Measurements from ENCODE around the gene PDZRN3. TPM values are rescaled to one million over a fixed set of nuclear protein-coding genes. Genes with fewer than 3 reads are reported as not detected.

Gene PDZRN3
- total and polyA plus RNA-seq, 2 donors (not counting 3 experiments of a cell fraction or from before 2014, with no cell fraction given): not detected

DNA sequence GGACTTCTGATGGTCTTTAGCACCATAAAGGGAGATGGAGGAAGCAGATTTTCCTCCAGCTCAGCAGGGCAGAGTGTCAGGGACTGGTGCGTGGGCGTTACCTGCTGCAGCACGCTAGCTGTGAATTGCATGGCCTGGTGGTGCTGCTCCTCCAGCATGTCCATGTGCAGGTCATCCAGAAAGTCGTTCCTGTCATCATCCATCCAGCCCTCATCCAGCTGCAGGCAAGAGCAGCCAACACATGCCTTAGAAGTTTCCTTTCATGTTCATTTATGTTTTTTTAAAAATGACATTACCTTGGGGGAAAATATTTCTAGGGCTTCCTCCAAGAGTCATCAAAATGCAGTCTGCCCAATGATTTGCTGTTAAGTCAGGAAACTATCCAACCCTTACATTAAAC is 239.2 kb downstream of the PDZRN3 start:
- Histone ChIP-seq H3K4me2 (ENCODE audit: insufficient read depth, low read length) (no peak overlapping the region), H3K27me3 (ENCODE audit: control insufficient read depth in 2 of 2, insufficient read depth in 2 of 2, low read length in 2 of 2) (no peaks in the 10 kb centered on the region), H4K20me1 (replicated peaks; ENCODE audit: control insufficient read depth, extremely low read depth, insufficient read depth, low read length) (no peaks in the 10 kb centered on the region), H3K36me3 (ENCODE audit: control insufficient read depth in 2 of 2, extremely low read depth in 1 of 2, insufficient read depth in 2 of 2, low read length in 2 of 2) (no peaks in the 10 kb centered on the region), H3K9me3 (replicated peaks; ENCODE audit: control insufficient read depth, insufficient read depth, low read length) (no peaks in the 10 kb centered on the region), H3K79me2 (ENCODE audit: control insufficient read depth, insufficient read depth, low read length) (no peaks in the 10 kb centered on the region), H3K9ac (replicated peaks; ENCODE audit: extremely low read depth, insufficient read depth, low read length) (no peak overlapping the region), H3K4me1 (ENCODE audit: control insufficient read depth, extremely low read depth, insufficient read depth, low read length) (no peaks in the 10 kb centered on the region), H2AFZ (ENCODE audit: low read depth, low read length) (no peak overlapping the region), H3K27ac (ENCODE audit: insufficient read depth, low read depth, low read length) (no peak overlapping the region), H3K4me3 (replicated peaks in 1 of 3; ENCODE audit: insufficient read depth in 1 of 3, low read depth in 1 of 3, low read length in 3 of 3) (no peak overlapping the region), H3K9me1 (replicated peaks; ENCODE audit: control insufficient read depth, extremely low read depth, insufficient read depth, low read length) (no peaks in the 10 kb centered on the region)
- intact Hi-C loops (cut with micrococcal nuclease): no loop called here
- dilution Hi-C loops (cut with MboI; ENCODE audit: extremely low pct_ligation_motif_present, low sequenced_read_pairs): no loop called here
- no TSS peak for BruUV-seq (replicated peaks)
- DNase-seq (ENCODE audit: low read depth, low spot score) (no peak), FAIRE-seq (no peak)
- POLR2A ChIA-PET: no interaction called here
- CTCF ChIA-PET: no interaction called here
- TF ChIP-seq GATA2 (IDR thresholded peaks at IDR 0.05; ENCODE audit: insufficient read depth, insufficient read length, low read depth, low read length): no peak
- no peak for TF ChIP-seq POLR2AphosphoS5 (IDR thresholded peaks at IDR 0.05; ENCODE audit: insufficient read depth, low read depth, low read length)
- no peak for TF ChIP-seq MYC (IDR thresholded peaks at IDR 0.05; ENCODE audit: low read depth, low read length)
- no peak for TF ChIP-seq FOS (IDR thresholded peaks at IDR 0.05; ENCODE audit: borderline replicate concordance, insufficient read depth, low read length)
- no peak for TF ChIP-seq JUN (IDR thresholded peaks at IDR 0.05; ENCODE audit: borderline replicate concordance, insufficient read depth, insufficient read length, low read depth)

DNA sequence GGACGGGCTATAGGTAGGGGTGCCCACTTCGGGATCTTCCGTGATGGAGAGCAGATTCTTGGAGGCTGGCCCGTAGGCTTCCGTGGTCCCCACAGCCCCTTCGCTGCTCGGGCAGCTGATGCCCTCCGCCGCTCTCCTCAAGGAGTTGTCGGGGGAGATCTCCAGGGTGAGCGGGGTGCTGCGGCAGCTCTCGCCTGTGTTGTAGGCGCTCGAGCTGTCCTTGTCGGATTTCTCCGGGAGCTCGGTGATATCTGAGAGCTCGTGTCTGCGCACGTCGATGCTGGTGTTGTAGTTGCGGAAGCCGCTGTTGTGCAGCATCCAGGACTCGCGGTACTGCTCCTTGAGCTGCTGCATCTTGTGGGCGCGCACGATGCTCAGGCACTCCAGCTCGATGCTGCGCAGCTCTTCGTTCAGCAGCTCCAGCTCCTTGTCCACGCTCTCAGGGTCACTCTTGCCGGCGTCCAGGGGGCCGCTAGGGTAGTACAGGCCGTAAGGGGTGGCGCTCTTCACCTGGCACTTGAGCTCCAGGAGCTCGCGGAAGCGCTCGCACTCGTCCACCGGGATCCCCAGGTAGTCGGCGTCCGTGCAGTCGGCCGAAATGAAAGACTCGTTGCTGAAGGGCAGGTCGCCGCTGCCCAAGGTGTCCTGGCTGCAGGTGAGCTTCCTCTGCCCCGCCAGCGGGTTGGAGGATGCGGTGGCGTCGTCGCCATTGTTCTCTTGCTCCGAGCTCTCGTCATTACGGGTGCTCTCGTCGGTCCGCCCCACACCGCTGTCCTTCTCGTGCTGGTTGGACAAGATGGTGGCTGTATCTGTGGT is 240.4 kb downstream of the PDZRN3 start:
- CTCF ChIA-PET: no interaction called here
- dilution Hi-C loops (cut with MboI; ENCODE audit: extremely low pct_ligation_motif_present, low sequenced_read_pairs): no loop called here

More for the DNA sequence above, 240.4 kb downstream of the PDZRN3 start:
- BruUV-seq (replicated peaks): no TSS peak
- no peak for DNase-seq (ENCODE audit: low read depth, low spot score)
- Histone ChIP-seq H3K4me3 (replicated peaks in 1 of 3; ENCODE audit: insufficient read depth in 1 of 3, low read depth in 1 of 3, low read length in 3 of 3) (no peak overlapping the region), H4K20me1 (replicated peaks; ENCODE audit: control insufficient read depth, extremely low read depth, insufficient read depth, low read length) (no peaks in the 10 kb centered on the region), H2AFZ (ENCODE audit: low read depth, low read length) (no peak overlapping the region), H3K27ac (ENCODE audit: insufficient read depth, low read depth, low read length) (no peak overlapping the region), H3K9me1 (replicated peaks; ENCODE audit: control insufficient read depth, extremely low read depth, insufficient read depth, low read length) (no peaks in the 10 kb centered on the region), H3K79me2 (ENCODE audit: control insufficient read depth, insufficient read depth, low read length) (no peaks in the 10 kb centered on the region), H3K27me3 (ENCODE audit: control insufficient read depth in 2 of 2, insufficient read depth in 2 of 2, low read length in 2 of 2) (no peaks in the 10 kb centered on the region), H3K9ac (replicated peaks; ENCODE audit: extremely low read depth, insufficient read depth, low read length) (no peak overlapping the region), H3K4me2 (ENCODE audit: insufficient read depth, low read length) (no peak overlapping the region), H3K9me3 (replicated peaks; ENCODE audit: control insufficient read depth, insufficient read depth, low read length) (no peaks in the 10 kb centered on the region), H3K36me3 (ENCODE audit: control insufficient read depth in 2 of 2, extremely low read depth in 1 of 2, insufficient read depth in 2 of 2, low read length in 2 of 2) (no peaks in the 10 kb centered on the region), H3K4me1 (ENCODE audit: control insufficient read depth, extremely low read depth, insufficient read depth, low read length) (peaks cover 5% of the 10 kb centered on the region)
- POLR2A ChIA-PET: no interaction called here
- TF ChIP-seq EZH2 (IDR thresholded peaks at IDR 0.05; ENCODE audit: borderline replicate concordance, low read depth, low read length, severe bottlenecking): no peak
- TF ChIP-seq MYC (IDR thresholded peaks at IDR 0.05; ENCODE audit: low read depth, low read length): no peak
- TF ChIP-seq, protein P1, sequence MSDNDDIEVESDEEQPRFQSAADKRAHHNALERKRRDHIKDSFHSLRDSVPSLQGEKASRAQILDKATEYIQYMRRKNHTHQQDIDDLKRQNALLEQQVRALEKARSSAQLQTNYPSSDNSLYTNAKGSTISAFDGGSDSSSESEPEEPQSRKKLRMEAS (IDR thresholded peaks at IDR 0.05; ENCODE audit: insufficient read depth, insufficient read length): no peak
- no peak for TF ChIP-seq GATA2 (IDR thresholded peaks at IDR 0.05; ENCODE audit: insufficient read depth, insufficient read length, low read depth, low read length)
- no peak for TF ChIP-seq FOS (IDR thresholded peaks at IDR 0.05; ENCODE audit: borderline replicate concordance, insufficient read depth, low read length)
- TF ChIP-seq, protein P2, sequence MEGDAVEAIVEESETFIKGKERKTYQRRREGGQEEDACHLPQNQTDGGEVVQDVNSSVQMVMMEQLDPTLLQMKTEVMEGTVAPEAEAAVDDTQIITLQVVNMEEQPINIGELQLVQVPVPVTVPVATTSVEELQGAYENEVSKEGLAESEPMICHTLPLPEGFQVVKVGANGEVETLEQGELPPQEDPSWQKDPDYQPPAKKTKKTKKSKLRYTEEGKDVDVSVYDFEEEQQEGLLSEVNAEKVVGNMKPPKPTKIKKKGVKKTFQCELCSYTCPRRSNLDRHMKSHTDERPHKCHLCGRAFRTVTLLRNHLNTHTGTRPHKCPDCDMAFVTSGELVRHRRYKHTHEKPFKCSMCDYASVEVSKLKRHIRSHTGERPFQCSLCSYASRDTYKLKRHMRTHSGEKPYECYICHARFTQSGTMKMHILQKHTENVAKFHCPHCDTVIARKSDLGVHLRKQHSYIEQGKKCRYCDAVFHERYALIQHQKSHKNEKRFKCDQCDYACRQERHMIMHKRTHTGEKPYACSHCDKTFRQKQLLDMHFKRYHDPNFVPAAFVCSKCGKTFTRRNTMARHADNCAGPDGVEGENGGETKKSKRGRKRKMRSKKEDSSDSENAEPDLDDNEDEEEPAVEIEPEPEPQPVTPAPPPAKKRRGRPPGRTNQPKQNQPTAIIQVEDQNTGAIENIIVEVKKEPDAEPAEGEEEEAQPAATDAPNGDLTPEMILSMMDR (IDR thresholded peaks at IDR 0.05; ENCODE audit: extremely low read depth in 1 of 2, insufficient read depth in 1 of 2, low read depth in 1 of 2, low read length in 2 of 2): no peak
- no peak for TF ChIP-seq POLR2AphosphoS5 (IDR thresholded peaks at IDR 0.05; ENCODE audit: insufficient read depth, low read depth, low read length)
- no peak for TF ChIP-seq JUN (IDR thresholded peaks at IDR 0.05; ENCODE audit: borderline replicate concordance, insufficient read depth, insufficient read length, low read depth)
- TF ChIP-seq POLR2A (IDR thresholded peaks at IDR 0.05; ENCODE audit: low read depth, low read length): no peak
- intact Hi-C loops (cut with micrococcal nuclease): no loop called here
- FAIRE-seq: no peak
